H9 (cell line): ENCODE results near the gene DIRAS2. TPM values are rescaled to one million over a fixed set of nuclear protein-coding genes. Genes with fewer than 3 reads are reported as not detected.

Source experiments
- DNase-seq: peaks from one replicate; pipeline ENCODE4 v3.0.0-alpha.2; 2017
- H2AFZ ChIP-seq: one replicate; pipeline ENCODE4 v1.6.1; 2013; ENCODE audit warnings: mild to moderate bottlenecking, low read length, control low read depth, moderate library complexity
- H2AK5ac ChIP-seq: 2 replicates; pipeline ENCODE4 v1.6.1; 2013; ENCODE audit warnings: low read length, control low read depth, mixed read lengths; ENCODE audit not compliant: insufficient read length
- H2BK120ac ChIP-seq: one replicate; pipeline ENCODE4 v1.6.1; 2013; ENCODE audit warnings: low read depth, mild to moderate bottlenecking, low read length, control low read depth, inconsistent platforms; ENCODE audit not compliant: poor library complexity, severe bottlenecking
- H2BK12ac ChIP-seq: 2 replicates; pipeline ENCODE4 v1.6.1; 2013; ENCODE audit warnings: low read length, control low read depth, mixed read lengths, low read depth; ENCODE audit not compliant: insufficient read length
- H2BK15ac ChIP-seq: 2 replicates; pipeline ENCODE4 v1.6.1; 2013; ENCODE audit warnings: low read depth, low read length, control low read depth
- H2BK20ac ChIP-seq: one replicate; pipeline ENCODE4 v1.6.1; 2013; ENCODE audit warnings: low read depth, mild to moderate bottlenecking, low read length, control low read depth, inconsistent platforms; ENCODE audit not compliant: poor library complexity, severe bottlenecking
- H2BK5ac ChIP-seq: 2 replicates; pipeline ENCODE4 v1.6.1; 2013; ENCODE audit warnings: low read length, control low read depth, mixed read lengths; ENCODE audit not compliant: insufficient read length
- H3K14ac ChIP-seq: 2 replicates; pipeline ENCODE4 v1.6.1; 2013; ENCODE audit warnings: low read length, control low read depth; ENCODE audit not compliant: insufficient read depth
- H3K18ac ChIP-seq: 2 replicates; pipeline ENCODE4 v1.6.1; 2013; ENCODE audit warnings: low read depth, mild to moderate bottlenecking, mixed read lengths, low read length, control low read depth; ENCODE audit not compliant: insufficient read length
- H3K23ac ChIP-seq: 2 replicates; pipeline ENCODE4 v1.6.1; 2013; ENCODE audit warnings: low read length, control low read depth, mixed read lengths, low read depth; ENCODE audit not compliant: insufficient read length
- H3K23me2 ChIP-seq: 2 replicates; pipeline ENCODE4 v1.6.1; 2013; ENCODE audit warnings: low read depth, mild to moderate bottlenecking, mixed read lengths, low read length, control low read depth; ENCODE audit not compliant: insufficient read length, poor library complexity, severe bottlenecking
- H3K27ac ChIP-seq: 2 replicates; pipeline ENCODE4 v1.5.1; 2013; ENCODE audit warnings: low read length, control low read depth, mixed read lengths, low read depth; ENCODE audit not compliant: insufficient read length
- H3K27me3 ChIP-seq: 2 replicates; pipeline ENCODE4 v1.6.1; 2013; ENCODE audit warnings: low read length, control low read depth, inconsistent platforms; ENCODE audit not compliant: insufficient read depth
- H3K4ac ChIP-seq: 2 replicates; pipeline ENCODE4 v1.6.1; 2013; ENCODE audit warnings: low read depth, mild to moderate bottlenecking, control low read depth, inconsistent platforms, low read length, moderate library complexity
- H3K4me1 ChIP-seq: 2 replicates; pipeline ENCODE4 v1.6.1; 2013; ENCODE audit warnings: low read length, control low read depth, inconsistent platforms; ENCODE audit not compliant: insufficient read depth
- H3K4me2 ChIP-seq: 2 replicates; pipeline ENCODE4 v1.6.1; 2013; ENCODE audit warnings: low read length, control low read depth, mixed read lengths; ENCODE audit not compliant: insufficient read length, insufficient read depth
- H3K56ac ChIP-seq: 2 replicates; pipeline ENCODE4 v1.6.1; 2013; ENCODE audit warnings: low read depth, mild to moderate bottlenecking, mixed read lengths, low read length, control low read depth; ENCODE audit not compliant: insufficient read length
- H3K79me1 ChIP-seq: 2 replicates; pipeline ENCODE4 v1.6.1; 2013; ENCODE audit warnings: low read depth, mild to moderate bottlenecking, moderate library complexity, low read length, control low read depth, inconsistent platforms; ENCODE audit not compliant: insufficient read depth, poor library complexity, severe bottlenecking
- H3K79me2 ChIP-seq: 2 replicates; pipeline ENCODE4 v1.6.1; 2013; ENCODE audit warnings: low read length, control low read depth, inconsistent platforms; ENCODE audit not compliant: insufficient read depth
- H3K9ac ChIP-seq: 2 replicates; pipeline ENCODE4 v1.6.1; 2013; ENCODE audit warnings: low read length, control low read depth, mixed read lengths; ENCODE audit not compliant: insufficient read length; ENCODE audit errors: extremely low read depth
- H3K9me3 ChIP-seq: one replicate; pipeline ENCODE4 v1.6.1; 2013; ENCODE audit warnings: low read depth, low read length, inconsistent platforms; ENCODE audit not compliant: control insufficient read depth
- H3T11ph ChIP-seq: one replicate; pipeline ENCODE4 v1.6.1; 2013; ENCODE audit warnings: mild to moderate bottlenecking, low read length, control low read depth, inconsistent platforms
- H4K20me1 ChIP-seq: one replicate; pipeline ENCODE4 v1.6.1; 2013; ENCODE audit not compliant: control insufficient read depth, insufficient read length, insufficient read depth
- H4K5ac ChIP-seq: 2 replicates; pipeline ENCODE4 v1.6.1; 2013; ENCODE audit warnings: low read depth, mild to moderate bottlenecking, mixed read lengths, low read length, control low read depth; ENCODE audit not compliant: insufficient read length
- H4K8ac ChIP-seq: replicated peaks from 2 replicates; pipeline ENCODE4 v1.6.1; 2013; ENCODE audit warnings: low read length, control low read depth, mixed read lengths, low read depth; ENCODE audit not compliant: insufficient read length
- H4K91ac ChIP-seq: 2 replicates; pipeline ENCODE4 v1.6.1; 2013; ENCODE audit warnings: low read depth, mild to moderate bottlenecking, moderate library complexity, mixed read lengths, low read length, control low read depth; ENCODE audit not compliant: insufficient read length
- H3K27ac Mint-ChIP-seq, 3 experiments: 2 replicates in 2 of 3; 3 replicates in 1 of 3; pipeline ENCODE4 v1.8.0; 2020 to 2021; ENCODE audit warnings: mixed read lengths in 3 of 3, mild to moderate bottlenecking in 1 of 3, moderate library complexity in 1 of 3
- H3K27me3 Mint-ChIP-seq: 2 replicates; pipeline ENCODE4 v1.8.0; 2021; ENCODE audit warnings: low read depth, mild to moderate bottlenecking, moderate library complexity, mixed read lengths
- H3K36me3 Mint-ChIP-seq, 3 experiments: 2 replicates in 2 of 3; 3 replicates in 1 of 3; pipeline ENCODE4 v1.8.0; 2020 to 2021; ENCODE audit warnings: low read depth in 3 of 3, mixed read lengths in 3 of 3; ENCODE audit not compliant: insufficient read depth in 1 of 3
- H3K4me1 Mint-ChIP-seq, 2 experiments: 2 replicates each; pipeline ENCODE4 v1.8.0; 2020; ENCODE audit warnings: mixed read lengths in 2 of 2
- H3K4me3 Mint-ChIP-seq, 2 experiments: 2 replicates in 1 of 2; 3 replicates in 1 of 2; pipeline ENCODE4 v1.8.0; 2020 to 2021; ENCODE audit warnings: mild to moderate bottlenecking in 2 of 2, mixed read lengths in 2 of 2, moderate library complexity in 1 of 2
- H3K9me3 Mint-ChIP-seq, 2 experiments: 2 replicates in 1 of 2; 3 replicates in 1 of 2; pipeline ENCODE4 v1.8.0; 2020; ENCODE audit warnings: mild to moderate bottlenecking in 2 of 2, mixed read lengths in 2 of 2, moderate library complexity in 1 of 2
- WGBS: extraction: QIAGEN DNeasy Blood & Tissue Kit; methylation state at CpG from one replicate; pipeline ENCODE4 v1.1.7; 2013; ENCODE audit warnings: missing lambda C conversion rate, low lambda C conversion rate, mixed read lengths; ENCODE audit not compliant: insufficient read length; ENCODE audit errors: extremely low coverage; 5-methylcytosine and 5-hydroxymethylcytosine counted together
- total RNA-seq: library from RNA; stranded (reverse); gene quantifications from 2 replicates; pipeline ENCODE4 v1.2.1, GENCODE V29; 2021
- TF ChIP-seq, protein P1 (sequence below): fragments of 200-600 bp; sonication (generic); conservative IDR thresholded peaks from 3 replicates; pipeline ENCODE4 v1.8.0; 2021; ENCODE audit warnings: antibody characterized with exemption, mild to moderate bottlenecking

DIRAS2 gene
- total RNA-seq, 1 experiment from 2014 or later: not detected

DNA sequence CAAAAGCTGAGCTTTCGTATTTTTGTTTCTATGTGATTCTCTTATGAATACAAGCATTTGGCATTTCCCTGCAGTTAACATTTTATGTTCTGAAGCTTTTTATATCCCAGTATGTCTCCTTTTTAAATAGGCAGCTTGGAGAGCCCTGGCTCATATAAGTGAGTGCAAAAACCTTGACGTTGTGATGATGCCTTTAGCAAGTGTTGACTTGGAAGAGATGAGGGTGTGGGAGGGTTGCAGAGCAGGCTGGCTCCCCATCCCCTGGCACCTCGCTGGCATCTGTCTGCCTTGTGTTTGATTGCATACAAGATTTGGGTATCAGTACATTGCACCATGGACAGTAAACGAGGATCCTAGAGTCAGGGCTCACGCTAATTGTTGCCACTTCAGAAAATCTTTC lies 42.1 kb upstream of the DIRAS2 start:
- Histone ChIP-seq H3K56ac (no peak overlapping the region), H2AK5ac (no peak overlapping the region), H3K9me3 (peaks cover 4% of the 10 kb centered on the region), H3K18ac (no peak overlapping the region), H3K27me3 (no peaks in the 10 kb centered on the region), H2BK20ac (no peak overlapping the region), H4K91ac (no peak overlapping the region), H3K14ac (no peak overlapping the region), H4K8ac (no peak overlapping the region), H3K9ac (no peak overlapping the region), H2BK12ac (no peak overlapping the region), H3K79me2 (no peaks in the 10 kb centered on the region), H2BK5ac (no peak overlapping the region), H3K4me1 (no peaks in the 10 kb centered on the region), H4K20me1 (no peaks in the 10 kb centered on the region), H3K27ac (no peak overlapping the region), H3K4me2 (no peak overlapping the region), H3K23me2 (no peaks in the 10 kb centered on the region), H2AFZ (no peak overlapping the region), H3T11ph (no peak overlapping the region), H3K23ac (no peak overlapping the region), H2BK120ac (no peak overlapping the region), H3K4ac (no peak overlapping the region), H4K5ac (no peak overlapping the region), H3K79me1 (no peaks in the 10 kb centered on the region), H2BK15ac (no peak overlapping the region)
- DNase-seq: no peak
- no peak overlapping the region for H3K27ac Mint-ChIP-seq
- H3K9me3 Mint-ChIP-seq: peaks cover 15 to 20% of the 10 kb centered on the region in 2 experiments
- WGBS: no CpG with 5 or more reads among the region's 5 CpGs
- peaks cover 4 to 7% of the 10 kb centered on the region in 2 experiments; a peak in 3 of 4 replicates for H3K4me1 Mint-ChIP-seq
- H3K36me3 Mint-ChIP-seq: no peaks in the 10 kb centered on the region; a peak in 1 of 7 replicates
- H3K27me3 Mint-ChIP-seq: peaks cover 7% of the 10 kb centered on the region; the same call in 1 of the 2 replicates
- no peak overlapping the region for H3K4me3 Mint-ChIP-seq
- TF ChIP-seq, protein P1, sequence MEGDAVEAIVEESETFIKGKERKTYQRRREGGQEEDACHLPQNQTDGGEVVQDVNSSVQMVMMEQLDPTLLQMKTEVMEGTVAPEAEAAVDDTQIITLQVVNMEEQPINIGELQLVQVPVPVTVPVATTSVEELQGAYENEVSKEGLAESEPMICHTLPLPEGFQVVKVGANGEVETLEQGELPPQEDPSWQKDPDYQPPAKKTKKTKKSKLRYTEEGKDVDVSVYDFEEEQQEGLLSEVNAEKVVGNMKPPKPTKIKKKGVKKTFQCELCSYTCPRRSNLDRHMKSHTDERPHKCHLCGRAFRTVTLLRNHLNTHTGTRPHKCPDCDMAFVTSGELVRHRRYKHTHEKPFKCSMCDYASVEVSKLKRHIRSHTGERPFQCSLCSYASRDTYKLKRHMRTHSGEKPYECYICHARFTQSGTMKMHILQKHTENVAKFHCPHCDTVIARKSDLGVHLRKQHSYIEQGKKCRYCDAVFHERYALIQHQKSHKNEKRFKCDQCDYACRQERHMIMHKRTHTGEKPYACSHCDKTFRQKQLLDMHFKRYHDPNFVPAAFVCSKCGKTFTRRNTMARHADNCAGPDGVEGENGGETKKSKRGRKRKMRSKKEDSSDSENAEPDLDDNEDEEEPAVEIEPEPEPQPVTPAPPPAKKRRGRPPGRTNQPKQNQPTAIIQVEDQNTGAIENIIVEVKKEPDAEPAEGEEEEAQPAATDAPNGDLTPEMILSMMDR: no peak
